DMS79 (cell line): ENCODE results near the gene NANP.
"Not testable (repeated sequence)": the region's sequence is repeated elsewhere in the genome, so short reads cannot be mapped to it uniquely, and the experiment has no call there.

Experiments
- DNase-seq: peaks from one replicate; lab custom pipeline; 2025; lab: John Stamatoyannopoulos, UW

Gene NANP

GRCh38 chr20:25606094-25606695, 17.6 kb downstream of the NANP start:
- DNase-seq = no peak

GRCh38 chr20:25605148-25605547, 18.7 kb downstream of the NANP start:
- DNase-seq = no peak

- no peak for DNase-seq
Observed at GRCh38 chr20:25604611-25605010, 19.2 kb downstream of the NANP start.

GRCh38 chr20:25602914-25603309, 20.9 kb downstream of the NANP start:
- not testable (repeated sequence) for DNase-seq

- not testable (repeated sequence) for DNase-seq
Observed at GRCh38 chr20:25602191-25602913, 21.5 kb downstream of the NANP start.

GRCh38 chr20:25601659-25602058, 22.2 kb downstream of the NANP start:
- no peak for DNase-seq

GRCh38 chr20:25600632-25601031, 23.2 kb downstream of the NANP start:
- no peak for DNase-seq

- DNase-seq = no peak
Observed at GRCh38 chr20:25592135-25592852, 31.5 kb downstream of the NANP start.

- DNase-seq = not testable (repeated sequence)
Observed at GRCh38 chr20:25590778-25591177, 33.0 kb downstream of the NANP start.

GRCh38 chr20:25588491-25588890, 35.3 kb downstream of the NANP start:
- no peak for DNase-seq

GRCh38 chr20:25587536-25587935, 36.3 kb downstream of the NANP start:
- DNase-seq = no peak

GRCh38 chr20:25586877-25587276, 36.9 kb downstream of the NANP start:
- no peak for DNase-seq

- no peak for DNase-seq
Observed at GRCh38 chr20:25584905-25585704, 38.7 kb downstream of the NANP start, which contains the start of gene NINL. TSS of gene NINL (minus strand) at chr20:25585531. CDS start at chr20:25526587, 58,944 bp downstream.

- DNase-seq = not testable (repeated sequence)
Observed at GRCh38 chr20:25583607-25584006, 40.2 kb downstream of the NANP start.

- DNase-seq = no peak
Observed at GRCh38 chr20:25580711-25581110, 43.1 kb downstream of the NANP start.

- peak; percentile 3 for DNase-seq
Observed at GRCh38 chr20:25579081-25579770, 44.6 kb downstream of the NANP start.

GRCh38 chr20:25576783-25577530, 46.9 kb downstream of the NANP start:
- DNase-seq = no peak

- DNase-seq = no peak
Observed at GRCh38 chr20:25574411-25574810, 49.4 kb downstream of the NANP start.

- no peak for DNase-seq
Observed at GRCh38 chr20:25573288-25574251, 50.2 kb downstream of the NANP start.

GRCh38 chr20:25571817-25572216, 52.0 kb downstream of the NANP start:
- no peak for DNase-seq
